ENCODE data around the gene CTSA. TPM values are rescaled to one million over a fixed set of nuclear protein-coding genes. Genes with fewer than 3 reads are reported as not detected.

Gene CTSA
- total RNA-seq, 1 donor from 2014 or later, result 136 TPM

- peaks cover 10% of the 10 kb centered on the region for H3K36me3 ChIP-seq (ENCODE audit: control insufficient read depth, insufficient read depth, low read length)
Observed at GRCh38 chr20:45943613-45944012, 52.5 kb downstream of the CTSA start.

GRCh38 chr20:45944151-45944964 lies 53.2 kb downstream of the CTSA start:
- TF ChIP-seq, protein P1, sequence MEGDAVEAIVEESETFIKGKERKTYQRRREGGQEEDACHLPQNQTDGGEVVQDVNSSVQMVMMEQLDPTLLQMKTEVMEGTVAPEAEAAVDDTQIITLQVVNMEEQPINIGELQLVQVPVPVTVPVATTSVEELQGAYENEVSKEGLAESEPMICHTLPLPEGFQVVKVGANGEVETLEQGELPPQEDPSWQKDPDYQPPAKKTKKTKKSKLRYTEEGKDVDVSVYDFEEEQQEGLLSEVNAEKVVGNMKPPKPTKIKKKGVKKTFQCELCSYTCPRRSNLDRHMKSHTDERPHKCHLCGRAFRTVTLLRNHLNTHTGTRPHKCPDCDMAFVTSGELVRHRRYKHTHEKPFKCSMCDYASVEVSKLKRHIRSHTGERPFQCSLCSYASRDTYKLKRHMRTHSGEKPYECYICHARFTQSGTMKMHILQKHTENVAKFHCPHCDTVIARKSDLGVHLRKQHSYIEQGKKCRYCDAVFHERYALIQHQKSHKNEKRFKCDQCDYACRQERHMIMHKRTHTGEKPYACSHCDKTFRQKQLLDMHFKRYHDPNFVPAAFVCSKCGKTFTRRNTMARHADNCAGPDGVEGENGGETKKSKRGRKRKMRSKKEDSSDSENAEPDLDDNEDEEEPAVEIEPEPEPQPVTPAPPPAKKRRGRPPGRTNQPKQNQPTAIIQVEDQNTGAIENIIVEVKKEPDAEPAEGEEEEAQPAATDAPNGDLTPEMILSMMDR (IDR thresholded peaks at IDR 0.05; ENCODE audit: insufficient read depth, low read length, poor library complexity, severe bottlenecking), result no peak
- no peak for DNase-seq (ENCODE audit: low read depth)
- Histone ChIP-seq H3K27me3 (ENCODE audit: control insufficient read depth, insufficient read depth, low read length) (no peaks in the 10 kb centered on the region), H3K4me3 (ENCODE audit: low read depth, low read length) (no peak overlapping the region), H3K36me3 (ENCODE audit: control insufficient read depth, insufficient read depth, low read length) (peaks cover 9% of the 10 kb centered on the region)

More at GRCh38 chr20:45943613-45944012, 52.5 kb downstream of the CTSA start:
- Histone ChIP-seq H3K4me3 (ENCODE audit: low read depth, low read length) (no peak overlapping the region), H3K27me3 (ENCODE audit: control insufficient read depth, insufficient read depth, low read length) (no peaks in the 10 kb centered on the region)
- DNase-seq (ENCODE audit: low read depth), result no peak
- TF ChIP-seq, protein P1 (IDR thresholded peaks at IDR 0.05; ENCODE audit: insufficient read depth, low read length, poor library complexity, severe bottlenecking), result no peak

- TF ChIP-seq, protein P1 (IDR thresholded peaks at IDR 0.05; ENCODE audit: insufficient read depth, low read length, poor library complexity, severe bottlenecking), result no peak
- no peak for DNase-seq (ENCODE audit: low read depth)
- no peak overlapping the region for H3K4me3 ChIP-seq (ENCODE audit: low read depth, low read length)
- H3K36me3 ChIP-seq (ENCODE audit: control insufficient read depth, insufficient read depth, low read length), result peaks cover 9% of the 10 kb centered on the region
- no peaks in the 10 kb centered on the region for H3K27me3 ChIP-seq (ENCODE audit: control insufficient read depth, insufficient read depth, low read length)
Observed at GRCh38 chr20:45944965-45945677, 54.0 kb downstream of the CTSA start.

DNA sequence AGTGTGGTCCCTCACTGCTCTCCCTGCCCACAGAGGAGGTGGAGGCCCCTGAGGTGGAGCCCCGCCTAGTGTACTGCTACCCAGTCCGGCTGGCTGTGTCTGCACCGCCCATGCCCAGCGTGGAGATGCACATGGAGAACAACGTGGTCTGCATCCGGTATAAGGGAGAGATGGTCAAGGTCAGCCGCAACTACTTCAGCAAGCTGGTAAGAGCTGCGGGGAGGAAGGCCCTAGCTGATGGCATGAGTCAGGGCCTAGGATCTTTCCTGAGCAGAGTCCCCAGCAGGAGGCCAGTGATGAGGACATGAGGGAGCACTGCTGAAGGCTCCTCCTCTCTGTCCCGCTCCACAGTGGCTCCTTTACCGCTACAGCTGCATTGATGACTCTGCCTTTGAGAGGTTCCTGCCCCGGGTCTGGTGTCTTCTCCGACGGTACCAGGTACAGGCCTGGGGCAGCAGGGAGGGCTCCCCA lies 54.6 kb downstream of the CTSA start:
- H3K4me3 ChIP-seq (ENCODE audit: low read depth, low read length), result no peak overlapping the region
- no peaks in the 10 kb centered on the region for H3K27me3 ChIP-seq (ENCODE audit: control insufficient read depth, insufficient read depth, low read length)
- DNase-seq (ENCODE audit: low read depth), result no peak
- TF ChIP-seq, protein P1 (IDR thresholded peaks at IDR 0.05; ENCODE audit: insufficient read depth, low read length, poor library complexity, severe bottlenecking), result no peak
- peaks cover 7% of the 10 kb centered on the region for H3K36me3 ChIP-seq (ENCODE audit: control insufficient read depth, insufficient read depth, low read length)

- no peak overlapping the region for H3K4me3 ChIP-seq (ENCODE audit: low read depth, low read length)
- peaks cover 6% of the 10 kb centered on the region for H3K36me3 ChIP-seq (ENCODE audit: control insufficient read depth, insufficient read depth, low read length)
- no peak for DNase-seq (ENCODE audit: low read depth)
- H3K27me3 ChIP-seq (ENCODE audit: control insufficient read depth, insufficient read depth, low read length), result no peaks in the 10 kb centered on the region
- TF ChIP-seq, protein P1 (IDR thresholded peaks at IDR 0.05; ENCODE audit: insufficient read depth, low read length, poor library complexity, severe bottlenecking), result no peak
Observed at GRCh38 chr20:45946149-45946970, 55.2 kb downstream of the CTSA start.

Measured in kidney epithelial cell (primary cell).